Measurements from ENCODE around the gene UNC5CL. TPM values are rescaled to one million over a fixed set of nuclear protein-coding genes. Genes with fewer than 3 reads are reported as not detected.

UNC5CL gene
- total and polyA plus RNA-seq, 2 of the 4 experiments (the other 2 are of a cell fraction) = not detected

GRCh38 chr6:41040101-41040939, 1.3 kb upstream of the UNC5CL start:
- Histone ChIP-seq H3K4me3 (ENCODE audit: insufficient read depth, low read depth, low read length) (no peak overlapping the region), H4K8ac (ENCODE audit: low read depth in 2 of 2, low read length in 2 of 2) (no peak overlapping the region), H3K36me3 (ENCODE audit: control insufficient read depth, insufficient read depth, low read length) (no peaks in the 10 kb centered on the region), H3K79me1 (ENCODE audit: low read depth in 1 of 2, low read length in 2 of 2) (no peaks in the 10 kb centered on the region), H3K4me2 (ENCODE audit: low read depth, low read length) (no peak overlapping the region), H2AK9ac (replicated peaks; ENCODE audit: low read depth, low read length, poor library complexity) (peak overlapping the region; percentile 48), H3K18ac (ENCODE audit: low read depth, low read length) (no peak overlapping the region), H3K9me3 (ENCODE audit: control insufficient read depth, insufficient read depth, low read length) (no peaks in the 10 kb centered on the region), H3K27ac (ENCODE audit: insufficient read depth, low read length) (no peak overlapping the region), H4K20me1 (ENCODE audit: insufficient read depth, low read length) (no peaks in the 10 kb centered on the region), H3K56ac (ENCODE audit: extremely low read depth, insufficient read depth, low read length) (no peak overlapping the region), H3K27me3 (ENCODE audit: control insufficient read depth, insufficient read depth, low read length) (peaks cover 8% of the 10 kb centered on the region), H2BK120ac (ENCODE audit: low read depth, low read length) (no peak overlapping the region), H2AK5ac (ENCODE audit: low read depth, low read length) (no peak overlapping the region), H3K4ac (ENCODE audit: low read depth, low read length) (no peak overlapping the region), H3K23ac (ENCODE audit: low read depth, low read length) (no peak overlapping the region), H3K14ac (replicated peaks; ENCODE audit: low read depth, low read length) (no peak overlapping the region), H4K5ac (ENCODE audit: low read depth, low read length) (no peak overlapping the region), H2BK20ac (ENCODE audit: low read depth, low read length) (no peak overlapping the region), H3K9ac (ENCODE audit: low read depth, low read length) (no peak overlapping the region), H3K9me1 (ENCODE audit: insufficient read depth, low read length) (no peaks in the 10 kb centered on the region), H4K91ac (ENCODE audit: insufficient read depth, low read depth, low read length) (no peak overlapping the region), H2BK5ac (ENCODE audit: low read depth, low read length, poor library complexity, severe bottlenecking) (no peak overlapping the region), H3K4me1 (ENCODE audit: control insufficient read depth, insufficient read depth, low read length) (no peaks in the 10 kb centered on the region), H2BK15ac (ENCODE audit: low read depth, low read length) (no peak overlapping the region), H2AFZ (replicated peaks; ENCODE audit: low read length, poor library complexity) (no peak overlapping the region)
- ChIA-PET POLR2A (ENCODE audit: unreplicated experiment) (no interaction called here), CTCF (interaction anchor here (0.6 to 2.5 kb wide), 3 partner anchors 13 to 179 kb away, joined by 4 to 11 read pairs (median 4); no protein-coding TSS in a partner anchor)
- intact Hi-C loops (cut with micrococcal nuclease) (no loop called here), in situ Hi-C loops (cut with MboI; ENCODE audit: low sequenced_read_pairs) (loop anchor here (25.0 kb wide), 2 partner anchors 1053 to 1678 kb away; no protein-coding TSS in a partner anchor), dilution Hi-C loops (cut with HindIII; ENCODE audit: low sequenced_read_pairs, unreplicated experiment) (no loop called here)
- no peak for TF ChIP-seq NFE2L2 (IDR thresholded peaks at IDR 0.05; ENCODE audit: low read depth, low read length)
- TF ChIP-seq CEBPB (IDR thresholded peaks at IDR 0.05; ENCODE audit: low read depth, low read length) = no peak
- TF ChIP-seq CHD1 (IDR thresholded peaks at IDR 0.05; ENCODE audit: low read depth, low read length) = no peak
- TF ChIP-seq SMC3 (IDR thresholded peaks at IDR 0.05; ENCODE audit: low read depth, low read length) = no peak
- no peak for TF ChIP-seq USF2 (IDR thresholded peaks at IDR 0.05; ENCODE audit: low read depth, low read length)
- no TSS peak for BruUV-seq (replicated peaks)
- DNase-seq = no peak
- no CpG with 5 or more reads among the region's 6 CpGs for WGBS, 2 experiments (ENCODE audit: extremely low coverage in 2 of 2, insufficient read length in 1 of 2)
- no peak for ATAC-seq (ENCODE audit: low read depth)

All from IMR-90 (cell line).